GM19043 (cell line): ENCODE results near the gene IGSF21.

Experiments
- ATAC-seq: cut with Tn5 transposase; IDR thresholded peaks from one replicate; pipeline ENCODE4 v1.9.1; 2021; ENCODE audit warnings: low read depth; ENCODE audit not compliant: unreplicated experiment

Gene IGSF21

GRCh38 chr1:18385239-18385790 is 277.7 kb downstream of the IGSF21 start:
- ATAC-seq, result no peak

GRCh38 chr1:18386591-18386990 is 279.0 kb downstream of the IGSF21 start:
- ATAC-seq, result no peak

- ATAC-seq, result no peak
Measured at GRCh38 chr1:18387307-18387706, 279.7 kb downstream of the IGSF21 start.

GRCh38 chr1:18390953-18391352 is 283.4 kb downstream of the IGSF21 start:
- ATAC-seq, result no peak

GRCh38 chr1:18394563-18395156 is 287.1 kb downstream of the IGSF21 start:
- no peak for ATAC-seq

- no peak for ATAC-seq
Measured at GRCh38 chr1:18396247-18396980, 288.8 kb downstream of the IGSF21 start.

- no peak for ATAC-seq
Measured at GRCh38 chr1:18397641-18398040, 290.0 kb downstream of the IGSF21 start.

GRCh38 chr1:18398791-18399530 is 291.4 kb downstream of the IGSF21 start:
- ATAC-seq, result no peak

- ATAC-seq, result no peak
Measured at GRCh38 chr1:18400347-18401102, 292.9 kb downstream of the IGSF21 start.

- no peak for ATAC-seq
Measured at GRCh38 chr1:18401921-18402320, 294.3 kb downstream of the IGSF21 start.

GRCh38 chr1:18404460-18404859 is 296.9 kb downstream of the IGSF21 start:
- ATAC-seq, result no peak

- ATAC-seq, result no peak
Measured at GRCh38 chr1:18407166-18408045, 299.8 kb downstream of the IGSF21 start.

- no peak for ATAC-seq
Measured at GRCh38 chr1:18408656-18409370, 301.2 kb downstream of the IGSF21 start.

GRCh38 chr1:18409609-18410237 is 302.1 kb downstream of the IGSF21 start:
- ATAC-seq, result no peak

GRCh38 chr1:18410407-18410806 is 302.8 kb downstream of the IGSF21 start:
- ATAC-seq, result no peak

GRCh38 chr1:18411321-18411720 is 303.7 kb downstream of the IGSF21 start:
- no peak for ATAC-seq

GRCh38 chr1:18411820-18412641 is 304.4 kb downstream of the IGSF21 start:
- no peak for ATAC-seq

- no peak for ATAC-seq
Measured at GRCh38 chr1:18412882-18413353, 305.3 kb downstream of the IGSF21 start.
